ENCODE data around the gene CENPE.

The CENPE gene

DNA sequence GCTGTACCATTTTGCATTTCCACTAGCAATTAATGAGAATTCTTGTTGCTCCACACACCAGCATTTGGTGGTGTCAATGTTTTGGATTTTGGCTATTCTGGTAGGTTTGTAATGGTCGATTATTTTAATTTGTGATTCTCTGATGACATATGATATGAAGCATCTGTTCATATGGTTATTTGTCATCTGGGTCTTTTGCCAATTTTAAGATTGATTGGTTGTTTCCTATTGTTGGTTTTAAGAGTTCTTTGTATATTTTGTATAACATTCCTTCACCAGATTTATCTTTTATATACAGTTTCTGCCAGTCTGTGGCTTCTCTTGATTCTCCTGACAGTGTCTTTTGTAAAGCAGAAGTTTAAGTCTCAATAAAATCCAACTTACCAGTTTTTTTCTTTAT, 80.0 kb downstream of the CENPE start:
- DNase-seq: no peak

DNA sequence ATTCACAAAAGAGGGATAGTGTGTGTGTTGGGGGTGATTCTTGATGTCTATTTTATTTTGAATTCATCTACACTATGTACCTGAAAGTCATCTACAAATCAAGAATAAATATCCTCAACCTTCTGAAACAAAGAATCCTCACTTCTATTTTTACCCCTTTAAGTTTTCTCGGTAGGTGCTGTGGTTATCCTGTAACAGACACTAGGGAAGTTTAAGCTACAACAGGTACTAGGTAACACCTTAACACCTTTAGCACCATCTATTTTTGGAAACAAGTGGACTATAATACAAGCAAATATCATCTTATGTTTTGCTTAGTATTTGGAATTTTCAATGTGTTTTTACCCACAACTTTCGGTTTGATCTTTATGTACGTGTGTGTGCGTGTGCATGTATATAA, 86.5 kb downstream of the CENPE start:
- DNase-seq: no peak

DNA sequence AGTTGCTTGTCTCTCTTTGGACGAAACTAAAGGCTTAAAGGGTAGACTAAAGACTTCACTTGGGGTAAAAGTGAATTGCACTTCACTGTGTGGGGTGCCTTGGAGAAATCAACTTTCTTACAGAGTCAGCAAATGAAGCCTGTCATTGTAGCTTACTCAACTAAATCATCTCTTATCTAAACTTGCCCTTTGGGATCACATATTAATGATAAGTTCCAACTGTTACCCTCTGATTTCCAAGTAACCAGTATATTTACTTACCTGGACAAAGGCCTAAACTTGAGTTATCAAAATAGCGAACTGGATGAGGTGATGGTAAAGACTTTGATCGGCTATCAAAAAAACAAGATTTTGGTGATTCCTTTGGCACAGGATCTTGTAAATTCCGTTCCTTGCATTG, 89.6 kb downstream of the CENPE start:
- DNase-seq: no peak

DNA sequence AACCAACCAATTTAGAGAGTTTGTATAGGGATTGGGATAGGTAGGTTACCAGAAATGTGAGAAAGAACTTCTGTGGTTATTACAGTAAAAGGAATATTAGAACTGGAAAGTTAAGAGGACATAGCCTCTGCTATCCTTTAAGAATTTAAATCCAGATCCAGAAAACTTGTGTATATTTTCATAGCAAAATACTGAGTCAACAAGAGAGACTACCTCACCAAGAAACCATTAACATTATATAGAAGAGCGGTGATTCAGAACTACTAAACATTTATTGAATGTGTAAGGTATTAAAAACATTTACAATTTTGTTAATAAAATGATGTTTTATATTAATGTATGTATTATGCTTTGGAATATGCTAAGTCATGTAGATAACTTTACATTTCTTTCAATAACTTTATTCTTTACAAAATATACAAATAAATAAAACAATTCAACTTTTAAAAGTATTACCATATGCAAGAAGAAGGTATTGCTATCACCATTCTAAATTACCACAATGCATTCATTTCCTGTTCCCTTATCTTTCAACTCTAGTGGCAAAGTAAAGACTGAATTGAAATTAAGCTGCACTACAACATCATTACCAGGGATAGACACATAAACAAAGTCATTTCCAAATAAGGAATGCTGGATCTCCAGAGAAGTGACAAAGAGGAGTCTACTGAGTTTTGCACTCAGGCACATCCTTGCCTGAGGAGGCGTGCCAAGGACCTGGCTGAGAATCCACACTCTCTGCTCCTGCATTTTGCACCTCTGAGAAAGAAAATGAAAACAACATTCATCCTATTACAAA, 92.4 kb downstream of the CENPE start:
- no peak for DNase-seq

DNA sequence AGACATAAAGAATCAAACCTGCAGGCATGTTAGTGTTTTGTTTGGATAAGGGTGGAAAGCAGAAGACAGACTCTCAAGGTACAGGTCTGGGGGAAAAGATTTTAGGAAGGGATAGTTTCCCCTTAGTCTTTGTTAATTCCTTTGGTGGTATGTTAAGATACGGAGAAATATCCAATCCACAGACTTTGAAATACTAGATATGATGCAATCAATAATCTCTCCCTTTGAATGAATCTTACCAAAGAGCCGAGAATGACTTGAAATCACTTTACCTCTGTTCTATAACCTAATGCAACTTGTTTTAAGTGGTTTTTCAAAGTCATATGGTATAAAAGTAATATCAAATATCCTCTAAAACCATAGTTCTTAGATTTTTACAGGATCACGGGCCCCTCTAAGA, 93.3 kb downstream of the CENPE start:
- DNase-seq: no peak

DNA sequence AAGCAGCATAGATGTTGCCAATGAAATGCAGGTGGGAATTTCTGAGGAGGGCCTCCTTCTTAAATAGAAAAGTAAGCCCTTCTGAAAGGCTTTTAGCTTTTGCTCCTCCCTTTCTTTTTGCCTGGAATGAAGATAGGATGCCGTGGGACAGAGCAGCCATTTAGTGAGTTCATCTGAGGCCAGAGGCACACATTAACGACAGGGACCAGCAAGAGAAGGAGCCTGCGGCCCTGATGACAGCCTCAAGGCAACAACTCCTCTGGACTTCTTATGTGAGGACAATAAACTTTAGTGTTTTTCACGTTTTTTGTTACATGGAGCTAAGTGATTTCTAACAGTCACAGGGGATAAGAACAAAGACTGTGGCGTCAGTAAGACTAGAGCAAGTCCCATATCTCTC, 97.5 kb downstream of the CENPE start:
- no peak for DNase-seq

DNA sequence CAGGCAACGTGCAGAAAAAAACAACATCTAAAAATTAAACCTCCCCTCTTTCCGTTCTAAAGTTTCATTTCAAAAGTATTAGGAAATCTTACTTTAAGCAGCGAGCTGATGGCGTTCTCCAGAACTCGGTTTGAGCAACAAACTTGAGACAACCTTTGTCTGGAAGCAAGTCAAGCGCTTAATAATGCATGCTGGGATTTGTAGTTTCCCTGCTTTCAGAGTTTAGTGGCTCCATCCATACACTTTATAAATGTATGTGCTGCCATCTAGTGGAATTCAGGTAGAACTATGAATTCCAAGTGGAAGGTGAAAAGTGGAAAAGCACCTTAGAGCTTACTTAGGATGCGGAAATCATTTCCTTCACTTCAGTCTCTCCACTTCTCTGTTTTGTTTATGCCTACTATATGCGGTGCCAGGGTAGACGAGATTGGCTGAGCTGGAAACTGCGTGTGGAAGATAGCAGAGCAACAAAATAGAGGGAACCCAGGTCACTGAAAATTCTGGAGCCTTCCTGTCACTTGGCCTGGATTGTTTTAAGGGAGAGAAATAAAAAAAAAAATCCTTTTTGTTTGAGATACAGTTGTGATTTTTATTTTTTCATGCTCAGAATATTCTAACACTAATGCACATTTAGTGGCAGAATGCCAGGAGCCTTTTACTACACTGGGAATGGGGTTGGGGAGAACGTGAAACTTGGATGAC, 98.3 kb downstream of the CENPE start, which contains the start of gene BDH2:
Gene BDH2, minus strand, starts transcription at position 144 of the 702 bp plus-strand sequence. CDS start 3,580 bp downstream, outside the sequence.
- peak; percentile 26 to 53 for DNase-seq

DNA sequence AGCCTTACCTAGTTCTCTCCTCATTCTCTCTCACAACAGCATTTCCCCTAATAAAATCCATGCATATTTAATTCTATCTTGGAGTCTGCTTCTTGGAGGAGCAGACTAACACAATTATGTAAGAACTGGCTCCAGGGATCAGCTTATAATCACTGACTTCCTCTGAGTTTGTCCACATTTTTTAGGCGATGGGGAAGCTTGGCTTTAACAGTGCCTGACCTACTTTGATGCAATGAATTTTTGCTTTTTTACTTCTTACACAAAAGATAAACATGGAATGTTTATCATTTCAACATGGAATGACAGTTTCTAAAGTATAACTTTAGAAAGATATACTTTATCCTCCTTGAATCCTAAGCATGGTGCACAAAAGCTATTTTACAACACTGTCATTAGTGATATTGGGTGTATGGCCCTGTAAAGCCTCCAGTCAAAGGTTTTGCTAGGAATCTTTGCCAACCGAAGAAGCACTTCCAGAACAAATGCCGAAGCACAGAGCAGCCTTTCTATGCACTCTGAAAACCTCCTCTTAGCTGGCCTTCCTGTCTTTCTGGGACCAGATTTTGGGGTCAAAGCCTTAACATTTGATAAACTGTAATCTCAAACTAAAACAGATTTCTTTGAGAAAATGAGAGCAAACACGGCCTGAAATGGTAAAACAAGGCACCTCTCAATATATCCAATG, 99.2 kb downstream of the CENPE start:
- no peak for DNase-seq

DNA sequence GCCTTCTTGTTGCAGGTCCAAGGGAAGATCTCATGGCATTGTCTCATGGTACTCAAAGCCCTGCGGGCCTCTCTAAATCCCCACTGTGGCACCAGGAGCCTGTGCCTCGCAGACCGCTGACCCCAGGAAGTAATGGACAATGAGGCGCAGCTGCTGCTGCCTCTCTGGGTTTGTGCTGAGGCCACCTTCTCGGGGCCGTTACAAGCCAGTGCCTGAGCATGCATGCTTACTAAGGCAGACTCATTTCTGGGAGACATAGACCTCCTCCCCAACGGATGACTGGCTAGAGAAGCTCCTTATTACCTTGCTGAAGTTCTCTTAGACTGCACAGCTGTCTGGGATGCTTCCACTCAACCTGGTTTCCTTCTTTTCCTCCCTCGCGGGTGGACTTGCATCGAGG, 99.8 kb downstream of the CENPE start:
- DNase-seq: no peak

DNA sequence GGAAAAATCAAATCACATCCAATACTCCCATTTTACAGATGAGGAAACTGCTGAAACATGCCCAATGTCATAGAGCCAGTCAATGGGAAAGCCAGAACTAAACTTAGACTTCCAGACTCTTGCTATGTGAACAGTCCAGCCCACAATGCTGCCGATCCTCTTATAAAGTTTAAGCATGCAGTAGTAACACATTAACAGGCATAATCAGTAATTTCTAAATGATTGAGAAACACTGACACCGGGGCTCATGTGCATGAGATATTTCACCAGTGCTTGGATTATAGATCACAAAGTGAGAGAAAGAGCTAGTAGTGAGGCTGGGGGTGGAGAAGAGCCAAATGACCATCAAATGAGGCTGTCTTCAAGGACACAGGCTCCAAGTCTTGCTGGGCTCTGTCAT, 101.0 kb downstream of the CENPE start:
- DNase-seq: no peak

DNA sequence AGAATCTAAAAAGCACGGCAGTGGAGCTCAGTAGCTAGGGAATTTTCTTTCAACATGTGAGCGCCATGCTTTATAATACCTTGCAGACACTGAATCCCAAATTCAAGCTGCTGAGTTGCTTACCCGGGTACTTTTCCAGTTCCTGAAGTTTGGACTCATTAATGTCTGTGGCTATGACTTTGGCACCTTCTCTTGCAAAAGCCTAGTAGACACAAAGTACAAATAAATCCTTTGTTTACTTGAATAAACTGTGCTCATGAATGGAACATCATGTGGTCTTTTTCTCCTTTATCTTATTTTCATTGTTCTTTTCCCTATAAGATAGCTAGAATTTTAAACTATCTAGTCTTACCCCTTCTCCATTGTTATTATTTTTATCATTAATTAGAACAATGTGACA, 103.1 kb downstream of the CENPE start:
- no peak for DNase-seq

DNA sequence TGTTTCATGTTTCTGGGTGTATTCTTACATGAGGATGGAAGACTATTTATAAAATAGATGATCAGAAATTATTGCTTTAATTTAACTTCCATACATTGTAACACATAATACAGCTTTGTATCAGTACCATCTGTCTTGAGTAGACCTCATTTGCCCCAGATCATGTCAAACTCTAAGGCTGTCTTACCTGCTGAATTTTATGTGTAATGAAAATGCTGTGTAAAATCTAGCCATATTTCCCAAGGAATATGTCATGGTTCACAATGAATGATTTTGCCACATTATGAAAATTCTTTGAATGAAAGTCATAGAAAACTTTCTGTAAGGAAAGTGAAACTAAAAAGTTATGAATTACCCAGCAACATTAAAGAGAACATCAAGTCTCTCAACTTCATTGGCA, 105.9 kb downstream of the CENPE start:
- no peak for DNase-seq

DNA sequence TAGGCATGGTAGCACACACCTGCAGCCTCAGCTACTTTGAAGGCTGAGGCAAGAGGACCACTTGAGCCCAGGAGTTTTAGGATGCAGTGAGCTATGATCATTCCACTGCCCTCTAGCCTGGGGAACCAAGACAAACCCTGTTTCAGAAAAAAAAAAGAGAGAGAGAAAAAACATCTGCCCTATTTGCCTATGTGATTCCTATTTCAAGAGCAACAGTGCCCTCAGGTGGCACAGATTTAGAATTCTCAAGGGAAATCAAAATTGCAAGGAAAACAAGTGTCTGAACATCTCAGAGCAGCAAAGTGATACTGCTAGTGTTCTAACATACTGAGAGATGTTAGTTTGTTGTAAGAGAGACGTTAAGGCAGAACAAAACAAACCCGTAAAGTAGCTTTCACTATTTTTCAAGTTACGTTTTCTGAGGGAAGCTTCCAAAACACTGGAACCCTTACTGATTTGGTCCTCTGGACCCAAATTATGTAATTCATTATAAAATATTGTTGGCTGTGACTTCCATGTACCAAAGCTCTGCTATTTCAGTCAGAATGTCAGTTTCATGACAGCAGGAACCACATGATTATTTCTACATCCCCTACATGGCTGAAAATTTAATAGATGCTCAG, 106.4 kb downstream of the CENPE start:
- DNase-seq: peak; percentile 33 to 54

DNA sequence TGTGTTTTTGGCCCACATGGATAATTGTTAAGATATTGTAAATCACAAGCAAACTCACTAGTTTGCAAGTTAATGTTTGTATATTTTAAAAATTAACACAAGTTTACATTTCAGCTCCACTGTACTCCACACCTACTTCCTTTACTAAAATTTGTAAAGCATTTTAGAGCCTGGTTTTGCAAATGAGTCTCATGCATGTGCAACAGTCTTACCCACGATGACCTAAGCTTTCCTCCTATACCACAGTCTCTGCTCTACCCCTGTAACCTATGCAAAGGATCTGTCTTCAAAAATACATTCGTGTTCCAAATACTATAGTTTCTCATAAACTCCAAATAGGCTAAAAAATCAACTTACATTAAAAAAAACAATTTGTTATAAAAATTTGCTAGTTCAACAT, 108.7 kb downstream of the CENPE start:
- DNase-seq: no peak

DNA sequence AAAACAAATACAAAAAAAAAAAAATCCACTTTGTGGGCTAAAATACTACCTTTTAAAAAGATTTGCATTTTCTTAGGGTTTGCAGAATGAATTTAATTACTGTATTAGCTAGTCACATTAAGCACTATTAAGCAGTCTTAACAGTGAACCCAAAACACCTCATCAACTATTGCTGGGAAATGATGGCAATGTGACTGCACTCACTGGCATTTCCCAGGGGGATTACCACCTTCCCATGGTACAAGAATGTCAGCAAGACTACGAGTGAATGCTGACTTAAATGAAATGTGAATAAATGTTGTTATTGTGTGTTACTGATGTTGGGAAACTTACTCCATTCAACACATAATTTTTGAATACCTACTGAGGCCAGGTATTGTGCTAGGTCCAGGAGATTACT, 111.6 kb downstream of the CENPE start:
- DNase-seq: no peak

DNA sequence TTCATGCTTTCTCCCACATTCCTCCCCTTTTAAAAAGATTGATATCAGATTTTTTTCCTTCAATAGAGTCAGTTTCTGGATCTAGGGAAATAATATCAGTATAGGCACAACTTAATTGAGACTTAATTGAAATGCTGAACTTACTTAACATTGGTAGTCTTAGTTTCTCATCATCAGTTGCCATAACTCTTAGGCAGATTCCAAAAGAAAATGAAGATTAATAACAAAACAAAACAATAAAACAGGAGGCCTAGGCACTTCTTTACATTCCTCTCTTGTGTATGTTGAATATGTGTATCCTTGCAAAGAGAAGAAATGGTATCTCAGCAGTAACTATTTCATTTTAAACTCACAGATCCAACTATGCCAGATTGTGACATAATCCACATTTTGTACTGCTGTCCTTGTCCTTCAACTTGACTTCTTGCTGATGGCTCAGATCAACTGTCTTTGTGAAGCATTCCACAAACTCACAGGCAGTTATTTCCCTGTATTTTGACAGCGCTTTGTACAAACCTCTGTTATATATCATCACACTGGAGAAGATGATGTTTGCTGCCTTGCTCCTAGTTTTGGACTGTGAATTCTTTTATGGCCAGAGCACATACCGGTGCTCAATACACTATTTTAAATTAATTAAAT, 112.5 kb downstream of the CENPE start:
- DNase-seq: no peak

DNA sequence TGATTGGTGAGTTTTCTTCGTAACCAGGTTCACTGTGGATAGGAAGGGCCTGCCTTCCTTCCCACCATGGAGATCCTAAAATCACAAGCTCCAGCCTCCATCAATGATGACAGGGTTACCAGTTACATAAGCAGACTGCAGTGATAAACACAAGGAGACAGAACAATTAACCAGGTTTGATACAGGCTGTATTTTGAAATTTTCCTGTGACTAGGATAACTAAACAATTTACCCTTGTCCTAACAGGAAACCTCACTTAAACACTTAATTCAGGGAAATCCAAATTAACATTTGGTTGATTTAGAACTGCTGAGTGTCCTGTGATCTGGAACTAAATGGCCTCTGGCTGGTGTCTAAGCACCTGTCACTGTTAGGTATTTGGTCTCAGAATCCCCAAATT, 118.5 kb downstream of the CENPE start:
- no peak for DNase-seq

DNA sequence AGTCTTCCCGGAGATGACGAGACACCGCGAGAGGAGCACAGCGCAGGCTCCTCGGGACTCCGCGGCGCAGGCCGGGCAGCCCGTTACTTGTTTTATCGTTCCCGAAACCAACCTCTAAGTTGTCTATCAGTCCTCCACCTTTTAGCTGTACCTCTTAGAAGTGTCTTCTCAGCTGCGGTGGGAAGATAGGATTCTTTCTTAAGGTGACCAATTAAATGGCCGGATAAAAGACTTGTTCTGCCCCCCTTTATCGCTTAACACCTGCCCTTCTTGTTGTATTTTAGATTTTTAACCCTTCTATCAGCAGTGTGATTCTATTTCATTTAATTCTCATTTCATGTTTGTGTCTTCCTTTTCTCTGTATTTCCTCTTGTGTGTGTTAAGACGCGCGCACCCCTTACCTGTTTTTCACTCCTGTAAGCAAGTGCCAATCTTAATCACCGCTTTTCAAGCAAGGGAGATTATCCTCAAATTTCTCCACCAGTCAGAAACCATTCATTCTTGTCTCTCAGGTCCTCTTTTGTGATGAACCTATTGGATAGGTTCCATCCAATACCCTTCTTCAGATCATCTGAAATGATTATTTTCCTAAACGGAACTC, 121.3 kb downstream of the CENPE start, which contains the start of gene SLC9B2:
Gene SLC9B2, minus strand, starts transcription at position 15 of the 601 bp plus-strand sequence. CDS start 9,211 bp downstream, outside the sequence.
- DNase-seq: peak; percentile 11 to 19

DNA sequence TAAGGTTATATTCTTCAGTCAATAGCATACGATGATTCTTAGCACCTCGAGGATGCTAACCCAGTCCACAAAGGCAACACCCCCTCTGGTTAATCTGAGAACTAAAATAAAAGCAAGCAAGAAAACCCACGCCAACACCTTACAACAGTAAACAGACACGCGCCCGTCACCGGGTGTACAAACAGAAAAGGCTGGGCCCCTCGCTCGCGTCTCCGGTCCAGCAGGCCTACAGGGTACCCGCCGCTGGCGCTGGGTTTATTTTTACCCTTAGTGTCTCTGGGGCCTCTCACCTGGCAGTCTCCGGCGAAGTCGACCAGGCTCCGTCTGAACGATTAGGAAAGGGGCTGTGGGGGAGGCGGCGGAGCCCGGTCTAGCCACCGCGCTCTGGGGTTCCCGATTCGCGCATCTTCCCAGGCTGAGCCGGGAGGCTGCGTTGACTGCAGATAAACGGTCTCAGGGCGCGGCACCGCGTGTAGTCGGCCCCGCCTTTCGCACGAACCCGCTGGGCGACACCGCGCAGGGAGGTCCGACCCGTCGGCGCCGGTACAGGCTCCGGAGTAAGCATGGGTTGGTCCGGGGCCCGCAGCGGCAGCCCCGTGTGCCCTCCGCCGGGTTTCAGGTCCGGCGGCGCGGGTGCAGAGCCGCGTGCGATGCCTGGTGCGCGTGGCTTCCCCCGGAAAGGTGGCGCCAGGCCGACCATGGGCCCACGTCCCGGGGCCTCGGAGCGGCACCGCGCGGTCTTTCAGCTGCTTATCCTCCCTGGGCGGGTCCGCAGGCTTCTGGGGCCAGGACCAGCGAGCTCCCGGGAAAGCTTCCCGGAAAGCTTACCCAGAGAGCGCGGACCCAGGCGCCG, 122.0 kb downstream of the CENPE start:
- DNase-seq: peak; percentile 67 to 71

DNA sequence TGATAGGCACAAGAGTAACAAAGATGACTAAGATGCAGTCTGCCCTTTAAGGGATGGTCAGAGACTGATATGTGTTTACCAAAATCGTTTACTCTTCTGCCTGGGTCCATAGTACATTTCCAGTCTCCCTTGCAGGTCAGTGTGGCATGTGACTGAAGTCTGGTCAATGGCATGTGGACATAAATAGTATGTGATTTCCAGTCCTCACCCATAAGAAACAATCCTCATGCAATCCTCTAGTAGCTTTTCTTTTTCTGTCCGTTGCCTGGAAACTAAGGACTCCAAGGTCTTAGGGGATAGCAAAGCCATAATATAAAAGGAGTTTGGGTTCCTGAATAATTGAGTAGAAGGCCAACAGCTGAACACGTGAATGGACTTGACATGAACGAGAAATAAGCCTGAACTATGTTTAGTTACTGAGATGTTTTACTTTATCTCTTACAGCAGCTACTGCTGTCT, 122.7 kb downstream of the CENPE start:
- DNase-seq: no peak

All from activated CD4-positive, alpha-beta T cell treated with anti-CD3 and anti-CD28 coated beads for 4 hours (primary cell).